Glomerular visceral epithelial cell (primary cell): ENCODE data around the gene CMIP.
A peak's percentile ranks its signal among the peaks of the same experiment; 100 is the strongest.

Experiments used
- DNase-seq: peaks from one replicate; pipeline ENCODE4 v3.0.0-alpha.2; 2016; ENCODE audit errors: extremely low spot score

The CMIP gene

DNA sequence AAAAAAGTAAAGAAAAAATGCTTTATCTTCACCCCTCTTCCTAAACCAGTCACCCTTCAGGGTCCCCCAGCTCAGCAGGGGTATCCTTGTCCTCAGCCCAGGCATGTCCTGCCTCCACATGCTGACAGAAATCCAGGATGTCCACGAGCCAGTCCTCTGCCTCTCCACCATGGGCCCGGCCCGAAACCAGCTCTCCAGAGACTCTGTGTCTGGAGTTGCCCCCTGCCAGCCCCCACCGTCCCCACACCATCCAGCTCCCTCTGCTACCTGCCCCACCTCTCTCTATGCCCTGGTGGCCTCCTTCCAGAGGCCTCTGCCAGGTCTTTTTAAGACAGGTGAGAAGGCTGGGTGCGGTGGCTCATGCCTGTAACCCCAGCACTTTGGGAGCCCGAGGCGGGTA, 268.1 kb downstream of the CMIP start:
- DNase-seq, result no peak

DNA sequence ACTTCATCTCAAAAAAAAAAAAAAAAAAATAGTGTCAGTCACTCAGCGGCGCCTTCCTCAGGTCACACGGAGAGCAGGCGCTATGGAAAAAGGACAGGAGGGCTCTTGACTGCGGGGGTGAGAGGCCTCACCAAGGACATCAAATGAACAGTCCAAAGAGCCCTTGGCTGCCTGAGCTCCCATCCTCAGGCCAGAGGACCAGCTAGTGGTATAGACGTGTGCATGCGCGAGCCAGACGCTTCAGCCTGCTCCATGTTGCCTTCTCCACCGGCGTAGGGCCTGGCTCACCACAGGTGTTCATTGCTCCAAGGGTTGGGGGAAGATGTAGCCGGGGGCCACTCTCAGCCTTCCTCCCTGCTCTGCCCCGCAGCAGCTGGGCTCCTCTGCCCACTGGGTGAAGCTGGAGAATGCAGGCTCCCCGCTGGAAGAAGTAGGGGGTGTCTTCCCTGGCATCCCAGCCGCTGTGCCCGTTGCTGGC, 268.7 kb downstream of the CMIP start:
- DNase-seq, result no peak

DNA sequence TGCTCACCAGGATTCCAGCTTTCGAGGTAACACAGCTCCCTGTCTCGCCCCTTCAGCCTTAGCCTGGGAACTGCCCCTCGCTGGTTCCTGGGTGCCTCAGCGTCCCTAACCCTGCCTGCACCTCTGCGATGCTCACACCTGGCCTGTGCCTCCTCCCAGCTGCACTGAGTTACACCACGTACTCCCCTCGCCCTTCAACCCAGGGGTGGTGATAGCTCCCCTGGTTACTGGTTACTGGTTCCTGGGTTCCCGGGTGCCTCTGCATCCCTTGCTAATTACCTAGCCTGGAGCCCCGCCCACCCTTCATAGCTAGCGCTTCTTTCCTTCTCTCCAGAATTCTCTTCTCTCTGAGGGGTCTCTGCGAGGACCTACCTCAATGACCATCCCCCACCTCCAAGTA, 269.2 kb downstream of the CMIP start:
- DNase-seq, result no peak

DNA sequence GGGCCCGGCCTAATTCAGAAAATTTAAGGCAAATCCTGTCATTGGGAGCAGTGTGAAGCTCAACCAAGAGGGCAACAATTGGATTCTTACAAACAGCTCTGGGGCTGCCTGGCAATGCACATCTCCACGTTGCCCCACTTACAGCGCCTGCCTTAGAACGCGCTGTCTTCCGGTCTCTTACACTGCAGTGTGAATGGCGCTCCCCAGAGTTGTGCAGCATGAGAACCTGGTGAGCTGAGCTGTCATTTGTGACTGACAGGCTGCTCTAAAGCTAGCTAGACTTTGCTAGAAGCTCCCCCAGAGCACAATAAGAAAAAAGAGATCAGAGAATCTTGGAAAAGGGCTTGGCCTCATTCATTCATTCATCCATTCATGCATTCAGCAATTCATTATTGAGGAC, 270.0 kb downstream of the CMIP start:
- no peak for DNase-seq

DNA sequence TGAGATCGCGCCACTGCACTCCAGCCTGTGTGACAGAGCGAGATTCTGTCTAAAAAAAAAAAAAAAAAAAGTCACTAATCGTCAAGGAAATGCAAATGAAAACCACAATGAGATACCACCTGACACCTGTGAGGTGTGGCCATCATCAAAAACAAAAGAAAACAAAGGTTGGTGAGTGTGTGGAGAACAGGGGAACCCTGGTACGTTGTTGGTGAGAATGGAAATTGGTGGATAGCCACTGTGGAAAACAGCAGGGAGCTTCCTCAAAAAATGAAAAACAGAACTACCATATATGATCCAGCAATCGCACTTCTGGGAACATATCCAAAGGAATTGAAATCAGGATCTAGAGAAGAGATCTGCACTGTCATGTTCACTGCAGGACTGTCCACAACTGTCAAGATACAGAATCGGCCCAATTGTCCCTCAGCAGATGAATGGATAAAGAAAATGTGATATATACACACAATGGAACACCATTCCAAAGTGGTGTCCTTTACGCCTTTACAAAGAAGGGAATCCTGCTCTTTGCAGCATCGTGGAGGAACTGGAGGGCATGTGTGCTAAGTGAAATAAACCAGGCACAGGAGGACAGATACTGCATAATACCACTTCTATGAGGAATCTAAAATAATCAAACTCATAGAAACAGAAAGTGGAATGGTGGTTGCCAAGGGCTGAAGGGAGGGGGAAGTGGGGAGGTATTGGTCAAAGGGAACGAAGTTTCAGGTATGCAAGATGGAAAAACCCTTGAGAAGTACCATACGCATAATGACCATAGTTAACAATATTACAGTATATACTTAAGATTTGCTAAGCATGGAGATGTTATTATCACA, 271.0 kb downstream of the CMIP start:
- no peak for DNase-seq

DNA sequence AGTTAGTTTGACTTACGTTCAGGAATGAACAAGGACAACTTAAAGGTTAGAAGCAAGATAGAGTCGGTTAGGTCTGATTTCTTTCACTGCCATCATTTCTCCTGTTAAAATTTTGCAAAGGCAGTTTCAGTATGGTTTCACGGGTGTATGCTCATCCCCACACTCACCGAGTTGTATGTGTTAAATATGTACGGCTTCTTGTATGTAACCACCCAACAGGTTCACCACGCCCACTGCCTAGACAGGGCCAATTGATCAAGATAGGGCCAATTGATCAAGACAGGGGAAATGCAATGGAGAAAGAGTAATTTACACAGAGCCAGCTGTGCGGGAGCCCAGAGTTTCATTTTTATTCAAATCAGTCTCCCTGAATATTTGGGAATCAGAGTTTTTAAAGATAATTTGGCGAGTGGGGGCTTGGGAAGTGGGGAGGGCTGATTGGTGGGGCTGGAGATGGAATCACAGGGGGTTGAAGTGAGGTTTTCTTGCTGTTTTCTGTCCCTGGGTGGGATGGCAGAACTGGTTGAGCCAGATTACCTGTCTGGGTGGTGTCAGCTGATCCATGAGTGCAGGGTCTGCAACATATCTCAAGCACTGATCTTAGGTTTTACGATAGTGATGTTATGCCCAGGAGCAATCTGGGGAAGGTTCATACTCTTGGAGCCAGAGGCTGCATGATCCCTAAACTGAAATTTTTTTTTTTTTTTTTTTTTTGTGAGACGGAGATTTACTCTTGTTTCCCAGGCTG, 272.0 kb downstream of the CMIP start:
- DNase-seq, result no peak

DNA sequence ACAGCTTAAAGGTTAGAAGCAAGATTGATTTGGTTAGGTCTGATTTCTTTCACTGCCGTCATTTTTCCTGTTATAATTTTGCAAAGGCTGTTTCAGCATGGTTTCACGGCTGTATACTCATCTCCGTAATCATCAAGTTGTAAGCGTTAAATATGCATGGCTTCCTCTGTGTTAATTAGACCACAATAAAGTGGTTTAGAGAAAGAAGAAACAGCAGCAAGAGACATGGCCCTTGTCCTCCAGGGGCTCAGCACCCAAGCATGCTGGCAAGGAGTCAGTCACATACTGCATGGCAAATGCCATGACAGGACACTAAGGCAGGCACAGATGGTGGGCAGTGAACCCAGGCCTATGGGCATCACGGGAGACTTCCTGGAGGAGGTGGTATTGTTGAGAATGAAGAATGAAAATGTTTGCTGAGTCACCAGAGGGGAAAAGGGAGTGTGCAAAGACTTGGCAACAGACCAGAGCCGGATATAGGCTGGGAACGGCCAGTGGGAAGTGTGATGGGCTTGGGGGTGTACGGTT, 273.1 kb downstream of the CMIP start:
- DNase-seq, result no peak

DNA sequence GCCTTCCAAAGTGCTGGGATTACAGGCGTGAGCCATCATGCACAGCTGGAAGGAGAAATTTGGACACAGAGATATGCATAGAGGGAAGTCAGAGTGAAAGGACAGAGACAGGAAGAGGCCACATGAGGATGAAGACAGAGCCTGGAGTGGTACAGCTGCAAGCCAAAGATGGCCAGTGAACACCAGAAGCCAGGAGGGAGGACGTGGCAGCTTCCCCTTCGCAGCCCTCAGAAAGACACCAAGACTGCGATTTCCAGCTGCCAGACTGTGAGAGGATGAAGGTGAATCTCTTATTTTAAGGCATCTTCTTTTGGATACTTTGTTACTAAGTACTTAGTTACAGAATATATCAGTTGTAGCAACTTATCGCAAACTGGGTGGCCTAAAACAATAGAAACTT, 274.0 kb downstream of the CMIP start:
- no peak for DNase-seq

DNA sequence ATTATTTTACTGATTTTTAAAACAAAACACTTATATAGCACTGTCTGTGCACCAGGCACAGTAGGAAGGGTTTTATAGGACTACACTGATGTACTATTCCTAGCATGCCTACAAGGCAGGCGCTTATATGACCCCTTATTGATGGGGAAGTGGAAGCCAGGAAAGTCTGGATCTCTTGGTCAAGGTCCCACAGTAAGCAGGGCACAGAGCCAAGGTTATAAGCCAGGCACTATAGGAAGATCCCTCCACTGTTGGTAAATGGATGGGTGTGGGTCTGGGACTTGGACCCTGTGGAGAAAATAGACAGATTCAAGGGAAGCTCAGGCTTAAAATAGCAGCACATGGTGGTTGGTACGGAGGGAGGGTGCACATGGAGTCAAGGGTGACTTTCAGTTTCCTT, 275.4 kb downstream of the CMIP start:
- no peak for DNase-seq

DNA sequence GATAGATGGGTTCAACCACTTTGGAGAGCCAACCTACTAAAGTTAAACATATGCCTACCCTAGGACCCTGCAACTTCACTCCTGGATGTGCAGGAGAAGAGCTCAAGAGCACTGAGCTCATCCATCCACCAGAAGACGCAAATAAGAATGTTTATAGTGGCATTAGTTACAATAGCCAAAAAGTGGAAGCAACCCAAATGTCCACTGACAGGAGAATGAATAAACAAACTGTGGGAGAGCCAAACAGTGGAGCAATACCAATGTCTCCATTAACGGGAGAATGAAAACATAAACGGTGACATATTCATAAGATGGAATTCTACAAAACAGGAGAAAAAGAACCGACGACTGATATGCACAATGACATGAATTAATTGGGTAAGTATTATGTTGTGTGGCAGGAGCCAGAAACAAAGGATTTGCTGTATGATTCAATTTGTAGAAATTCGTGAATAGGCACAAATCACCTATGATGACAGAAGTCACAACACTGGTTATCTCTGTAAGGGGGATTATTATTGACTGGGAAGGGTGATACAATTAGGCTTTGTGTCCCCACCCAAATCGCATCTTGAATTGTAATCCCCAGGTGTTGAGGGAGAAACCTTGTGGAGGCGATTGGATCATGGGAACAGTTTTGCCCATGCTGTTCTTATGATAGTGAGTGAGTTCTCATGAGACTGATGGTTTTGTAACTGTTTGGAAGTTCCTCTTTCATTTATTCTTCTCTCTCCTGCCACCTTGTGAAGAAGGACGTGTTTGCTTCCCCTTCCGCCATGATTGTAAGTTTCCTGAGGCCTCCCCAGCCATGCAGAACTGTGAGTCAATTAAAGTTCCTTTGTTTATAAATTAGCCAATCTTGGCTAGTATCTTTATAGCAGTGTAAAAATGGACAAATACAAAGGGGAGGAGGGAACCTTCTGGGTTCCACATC, 276.6 kb downstream of the CMIP start:
- no peak for DNase-seq

DNA sequence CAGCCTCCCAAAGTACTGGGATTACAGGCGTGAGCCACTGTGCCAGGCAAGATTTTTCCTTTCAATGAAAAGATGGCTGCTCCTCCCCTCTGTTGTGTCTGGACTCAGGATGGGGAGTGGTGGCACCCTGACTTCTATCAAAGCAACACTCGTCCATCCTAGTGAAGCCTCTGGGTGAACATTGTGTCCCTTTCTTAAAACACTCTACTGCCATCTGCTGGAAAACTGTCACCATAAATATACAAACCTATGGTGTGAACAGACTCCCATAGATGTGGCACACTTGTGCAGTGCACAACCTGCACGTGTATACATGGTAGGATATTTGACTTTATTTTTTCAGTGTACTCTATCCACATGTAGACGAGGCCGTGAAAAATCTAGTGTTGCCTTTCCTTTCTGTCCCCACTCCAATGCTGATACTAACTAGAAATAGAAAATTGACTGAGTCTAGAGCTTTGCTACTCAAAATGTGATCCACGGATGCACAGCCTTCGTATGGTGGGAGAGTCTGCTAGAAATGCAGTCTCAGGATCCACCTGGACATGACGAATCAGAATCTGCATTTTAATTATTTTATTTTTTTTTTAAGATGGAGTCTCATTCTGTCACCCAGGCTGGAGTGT, 278.6 kb downstream of the CMIP start:
- DNase-seq, result peak; percentile 78

DNA sequence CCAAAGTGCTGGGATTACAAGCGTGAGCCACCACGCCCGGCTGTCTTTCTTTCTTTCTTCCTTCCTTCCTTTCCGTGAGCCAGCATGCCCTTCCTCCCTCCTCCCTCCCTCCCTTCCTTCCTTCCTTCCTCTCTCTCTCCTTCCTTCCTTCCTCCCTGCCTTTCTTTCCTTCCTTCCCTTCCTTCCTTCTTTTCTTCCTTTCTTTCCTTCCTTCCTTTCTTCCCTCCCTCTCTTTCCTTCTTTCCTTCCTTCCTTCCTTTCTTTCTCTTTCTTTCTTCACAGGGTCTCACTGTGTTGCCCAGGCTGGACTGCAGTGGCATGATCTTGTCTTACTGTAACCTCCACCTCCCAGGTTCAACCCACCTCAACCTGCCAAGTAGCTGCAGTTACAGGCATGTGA, 283.8 kb downstream of the CMIP start:
- no peak for DNase-seq

DNA sequence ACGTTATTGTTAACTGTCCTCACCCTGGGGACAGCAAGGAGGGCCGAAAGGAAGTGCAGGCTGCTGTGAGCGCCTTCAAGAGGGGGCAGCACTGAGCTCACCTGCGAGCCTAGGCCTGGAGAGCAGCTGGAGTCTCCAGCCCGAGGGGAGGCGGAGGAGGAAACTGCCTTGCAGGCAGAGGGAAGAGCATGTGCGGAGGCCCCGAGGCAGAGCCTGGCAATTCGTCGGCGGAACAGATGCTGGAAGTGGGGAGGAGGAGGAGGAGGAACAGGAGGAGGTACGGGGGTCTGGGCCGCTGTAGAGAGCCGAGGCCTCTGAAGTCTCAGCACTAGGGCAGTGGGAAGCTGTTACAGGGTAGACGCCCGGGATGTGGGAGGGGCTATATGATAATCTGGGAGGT, 284.8 kb downstream of the CMIP start:
- no peak for DNase-seq

DNA sequence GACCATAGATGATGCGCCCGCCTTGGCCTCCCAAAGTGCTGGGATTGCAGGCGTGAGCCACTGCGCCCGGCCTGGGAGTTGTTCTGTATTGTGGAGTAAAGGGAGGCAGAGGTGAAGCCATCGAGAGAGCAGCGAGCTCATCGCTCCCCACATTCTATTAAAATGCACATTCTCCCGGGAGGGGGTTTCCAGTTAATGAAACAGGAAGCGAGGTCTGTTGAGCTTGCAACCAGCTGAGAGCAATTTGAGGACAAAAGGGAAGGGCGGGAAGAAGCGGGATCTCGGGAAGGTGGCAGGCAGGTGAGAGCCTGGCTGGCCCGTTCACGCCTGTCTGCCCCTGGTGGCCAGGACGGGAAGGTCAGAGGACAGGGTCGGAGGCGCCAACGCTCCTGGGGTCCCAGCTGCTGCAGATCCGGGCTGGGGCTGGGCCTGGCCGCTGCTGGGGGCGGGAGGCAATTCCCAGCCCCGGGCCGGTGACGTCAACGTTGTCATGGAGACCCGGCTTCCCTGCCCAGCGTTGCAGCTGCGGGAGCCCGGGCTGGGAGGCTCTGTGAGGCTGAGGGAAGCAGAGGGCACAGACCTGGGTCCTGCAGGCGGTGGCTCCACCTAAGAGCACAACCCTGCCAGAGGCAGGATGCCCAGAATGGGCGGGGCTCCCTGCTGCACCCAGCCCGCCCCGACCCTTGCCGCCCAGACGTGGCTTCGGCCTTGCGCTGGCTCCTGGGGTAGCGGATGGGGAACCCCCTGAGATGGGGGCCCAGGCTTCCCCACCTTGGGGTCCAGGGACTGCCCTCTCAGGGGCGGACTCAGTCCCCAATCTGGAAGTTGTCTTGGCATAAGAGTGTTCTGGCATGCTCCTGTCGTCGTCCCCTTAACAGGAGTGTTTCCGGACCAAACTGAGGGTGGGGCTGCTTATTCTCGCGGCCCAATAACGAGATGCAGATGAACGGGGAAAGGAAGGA, 285.8 kb downstream of the CMIP start:
- DNase-seq, result peak; percentile 89

DNA sequence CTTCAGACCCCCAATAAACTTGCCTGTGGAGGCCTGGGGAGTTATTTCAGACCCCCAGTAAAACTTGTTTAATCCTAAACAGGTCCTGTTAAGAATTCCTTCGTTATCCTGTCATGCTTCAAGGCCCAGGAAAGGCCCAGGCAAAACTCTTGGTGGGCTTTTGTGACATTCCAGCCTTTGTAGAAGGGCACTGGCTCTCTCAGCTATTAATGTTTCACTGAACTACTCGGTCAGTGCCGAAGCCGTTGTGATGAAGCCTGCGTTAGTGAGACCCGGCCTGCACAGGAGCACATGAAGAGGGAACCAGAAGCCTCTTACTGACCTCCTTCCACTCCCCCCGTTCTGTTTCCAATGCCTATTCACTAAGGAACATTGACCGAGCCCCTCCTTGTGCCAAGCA, 287.0 kb downstream of the CMIP start:
- DNase-seq, result no peak

DNA sequence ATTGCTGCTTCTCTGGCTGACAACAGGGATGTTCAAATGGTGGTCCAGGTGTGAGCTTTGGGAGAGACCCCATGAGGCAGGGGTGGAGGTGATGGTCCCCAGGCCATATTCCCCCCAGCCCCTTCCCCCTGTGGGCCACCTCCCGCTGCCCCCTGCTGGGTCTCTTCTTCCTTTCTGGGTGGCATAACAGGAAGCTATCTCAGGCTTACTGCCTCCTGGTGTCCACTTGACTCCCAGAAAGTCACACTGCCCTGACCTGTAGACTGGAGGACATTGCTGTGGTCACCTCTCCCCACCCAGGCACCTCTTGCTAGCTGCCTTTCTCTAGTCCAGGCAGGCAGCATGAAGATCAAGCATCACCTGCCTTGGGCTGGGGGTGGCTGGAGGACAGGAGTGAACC, 288.1 kb downstream of the CMIP start:
- DNase-seq, result no peak

DNA sequence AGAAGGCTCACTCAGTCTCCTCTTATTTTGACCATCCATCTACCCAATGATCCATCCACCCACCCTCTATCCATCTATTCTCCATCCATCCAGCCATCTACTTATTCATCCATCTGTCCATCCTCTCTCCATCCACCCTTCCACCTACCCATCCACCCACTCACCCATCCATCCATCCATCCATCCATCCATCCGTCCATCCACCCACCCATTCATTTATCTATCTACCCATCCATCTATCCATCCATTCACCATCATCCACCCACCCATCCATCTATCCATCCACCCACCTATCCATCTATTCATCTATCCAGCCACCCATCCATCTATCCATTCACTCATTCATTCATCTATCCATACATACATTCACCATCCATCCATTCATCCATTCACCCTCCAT, 288.7 kb downstream of the CMIP start:
- no peak for DNase-seq

DNA sequence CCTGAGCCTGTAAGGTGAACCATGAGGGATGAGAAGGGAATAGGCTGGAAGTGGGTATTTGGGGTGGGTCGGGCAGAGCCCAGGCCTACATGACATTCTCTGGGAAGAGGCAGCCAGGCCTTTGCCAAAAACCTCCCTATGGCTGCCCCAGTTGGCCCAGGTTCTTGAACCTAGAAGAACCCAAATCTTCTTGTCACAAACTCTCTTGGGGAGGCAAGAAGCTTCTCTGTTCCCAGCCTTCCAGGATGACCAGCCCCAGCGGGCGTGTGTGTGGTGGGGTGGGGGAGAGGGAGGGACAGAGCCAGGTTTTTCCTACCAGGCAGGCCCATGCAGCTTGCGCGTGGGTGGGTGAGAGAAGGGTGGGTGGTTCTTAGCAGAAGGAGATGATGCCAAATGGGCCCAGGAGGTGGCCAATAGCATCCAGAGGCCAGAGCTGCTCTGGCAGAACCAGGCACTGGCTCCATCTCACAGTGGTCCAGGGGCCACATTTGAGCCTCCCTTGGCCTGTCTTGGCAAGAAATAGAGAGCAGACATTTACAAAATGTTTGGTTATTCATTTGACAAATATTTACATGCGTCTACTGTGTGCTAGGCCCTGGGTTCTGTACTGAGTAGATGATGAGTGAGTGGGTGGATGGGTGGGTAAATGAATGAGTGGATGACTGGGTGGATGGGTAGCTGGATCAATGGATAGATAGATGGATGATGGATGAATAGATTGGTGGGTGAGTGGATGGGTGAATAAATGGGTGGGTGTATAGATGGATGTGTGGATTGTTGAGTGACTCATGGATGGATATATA, 290.2 kb downstream of the CMIP start:
- no peak for DNase-seq

DNA sequence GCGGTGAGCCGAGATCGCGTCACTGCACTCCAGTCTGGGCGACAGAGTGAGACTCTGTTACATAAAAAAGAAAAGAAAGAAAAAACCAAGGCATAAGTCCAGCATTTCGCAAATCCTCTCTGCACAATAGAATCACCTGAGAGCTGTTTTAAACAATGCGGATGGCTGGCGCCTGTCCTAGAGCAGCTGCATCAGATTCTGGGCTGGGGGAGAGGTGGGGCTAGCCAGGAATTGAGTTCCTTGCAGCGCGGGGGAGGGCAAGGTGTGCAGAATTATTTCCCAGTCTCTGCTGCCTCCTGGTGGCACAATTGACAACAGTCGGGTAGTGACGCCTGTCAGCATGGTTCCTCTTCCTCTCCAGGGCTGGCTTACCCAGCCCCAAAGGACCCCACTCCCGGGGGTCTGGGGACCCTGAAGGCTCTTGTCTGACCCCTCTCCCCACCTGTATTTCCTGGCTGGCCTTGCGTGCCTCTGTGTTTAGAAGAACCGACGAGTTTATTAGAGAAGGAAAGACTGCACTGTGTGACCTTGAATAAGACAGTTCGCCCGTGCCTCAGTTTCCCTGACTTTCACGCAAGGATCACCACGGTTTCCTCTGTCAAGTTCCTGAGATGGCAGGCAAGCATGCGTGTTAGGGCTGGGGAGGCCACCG, 293.4 kb downstream of the CMIP start:
- peak; percentile 78 for DNase-seq
